Psoas muscle (tissue), 8 donors: ENCODE measurements around the gene LDAH. TPM values are rescaled to one million over a fixed set of nuclear protein-coding genes. Genes with fewer than 3 reads are reported as not detected.

Source experiments
- ATAC-seq, 4 donors: fragments of 200-7000 bp; cut with Tn5 transposase; one replicate each; pipeline ENCODE4 v1.9.1; 2020; ENCODE audit warnings: moderate library complexity in 3 of 4, mild to moderate bottlenecking in 2 of 4
- DNase-seq, 2 donors: peaks; one replicate each; pipeline ENCODE4 v3.0.0-alpha.2; 2020
- H3K27ac ChIP-seq: fragments of 200-600 bp; one replicate; pipeline ENCODE4 v1.8.0; 2022
- H3K27me3 ChIP-seq, 3 donors: fragments of 200-600 bp in 1 of 3; one replicate each; pipeline versions ENCODE4 v1.6.1 to v1.8.0; 2013 to 2022; ENCODE audit warnings: low read length in 2 of 3, mild to moderate bottlenecking in 2 of 3, moderate library complexity in 1 of 3; ENCODE audit not compliant: insufficient read depth in 3 of 3
- H3K36me3 ChIP-seq, 2 donors: fragments of 200-600 bp in 1 of 2; one replicate each; pipeline versions ENCODE4 v1.6.1 to v1.8.0; 2013 to 2022; ENCODE audit warnings: low read depth in 1 of 2, mild to moderate bottlenecking in 1 of 2, moderate library complexity in 1 of 2; ENCODE audit not compliant: insufficient read depth in 1 of 2
- H3K4me1 ChIP-seq: fragments of 200-600 bp; one replicate; pipeline ENCODE4 v1.8.0; 2022
- H3K4me3 ChIP-seq: fragments of 200-600 bp; one replicate; pipeline ENCODE4 v1.8.0; 2022; ENCODE audit warnings: mild to moderate bottlenecking
- H3K9me3 ChIP-seq: fragments of 200-600 bp; one replicate; pipeline ENCODE4 v1.8.0; 2022
- WGBS, 3 donors: extraction: QIAGEN DNeasy Blood & Tissue Kit; methylation state at CpG; one replicate each; pipeline versions ENCODE4 v1.1.6 to v1.1.7; 2013; 5-methylcytosine and 5-hydroxymethylcytosine counted together
- intact Hi-C, 2 donors: fragments of 100-400 bp; cut with DNase I; formaldehyde crosslinking; loops; one replicate each; pipeline versions ENCODE4 v1.11.0 to v1.14.2; 2022
- polyA plus RNA-seq, 3 donors: library from polyadenylated mRNA; stranded (reverse); fragments of 200-250 nt; gene quantifications; one replicate each; pipeline ENCODE4 v1.2.3, GENCODE V29; 2013
- total RNA-seq, 4 donors: library from RNA; stranded (reverse); fragmentation: NEBNext Ultra II Directional in 2 of 4; extraction: Animal tissue kit (Norgen Biotek cat#: 25700) in 2 of 4; gene quantifications; one replicate each; pipeline versions ENCODE4 v1.2.1 to v1.2.4, GENCODE V29; 2021 to 2023
- TF ChIP-seq, protein P1 (sequence below): fragments of 200-600 bp; IDR thresholded peaks from one replicate; pipeline ENCODE4 v1.8.0; 2022; ENCODE audit warnings: antibody characterized with exemption
- donor health status: healthy with polysubstance abuse.
- donor health status: DM: no; HTN: no; CAD: no; lungs with moderate emphysema.
- donor health status: Bipolar disorder and iron deficiency.
- donor health status: healthy.
- donor health status: DM: yes; HTN: yes; CAD: no.
- donor health status: DM: no; HTN: no; CAD: no.
- donor health status: DM: no; HTN: no; CAD: no.
- donor health status: DM: yes; HTN: yes; CAD: no.

Gene LDAH
- total and polyA plus RNA-seq, 7 donors, result 0.56 to 1.9 (median 1.6) TPM

DNA sequence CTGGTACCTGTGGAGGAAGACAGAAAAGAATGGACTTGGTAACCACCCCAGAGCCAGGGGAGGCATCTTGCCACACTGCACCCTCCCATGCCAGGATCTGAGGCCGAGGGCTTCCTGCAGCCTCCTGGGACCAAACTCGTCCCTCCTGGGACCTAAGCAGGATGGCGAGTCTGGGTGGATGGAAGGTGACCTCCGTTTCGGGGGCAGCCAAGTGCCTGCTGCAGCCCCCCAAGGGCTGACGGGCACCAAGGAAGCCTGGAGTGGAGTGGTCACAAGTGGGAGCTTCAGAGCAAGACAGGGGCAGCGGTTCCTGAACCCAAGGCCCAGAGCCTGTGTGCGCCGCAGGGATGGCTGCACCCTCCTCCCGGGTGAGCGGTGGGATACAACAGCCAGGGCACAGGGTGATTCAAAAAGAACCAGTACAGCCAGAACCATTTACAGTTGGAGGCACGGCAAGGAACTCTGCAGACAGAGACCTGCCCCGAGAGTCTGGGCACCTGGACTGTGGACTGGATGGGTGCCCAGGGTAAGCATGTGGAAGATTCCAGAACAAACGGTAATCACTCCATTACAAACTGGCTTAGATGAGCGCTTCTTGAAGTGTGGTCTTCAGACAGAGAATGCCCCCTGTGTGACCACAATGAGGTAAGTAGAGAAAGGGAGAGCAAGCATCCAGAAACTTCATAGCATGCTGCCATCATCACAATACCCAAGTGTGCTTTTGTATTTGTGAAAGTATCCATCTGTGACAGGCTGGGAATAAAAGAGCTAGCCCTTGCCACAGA is 184.1 kb downstream of the LDAH start:
- Histone ChIP-seq H3K27ac (no peak overlapping the region), H3K9me3 (no peaks in the 10 kb centered on the region), H3K27me3 (no peaks in the 10 kb centered on the region), H3K4me1 (peaks cover 20% of the 10 kb centered on the region), H3K4me3 (no peak overlapping the region), H3K36me3 (peaks cover 0 to 52% of the 10 kb centered on the region in 2 donors)
- no peak for ATAC-seq
- DNase-seq, result peak in 1 of 2 donors; percentile 46
- TF ChIP-seq, protein P1, sequence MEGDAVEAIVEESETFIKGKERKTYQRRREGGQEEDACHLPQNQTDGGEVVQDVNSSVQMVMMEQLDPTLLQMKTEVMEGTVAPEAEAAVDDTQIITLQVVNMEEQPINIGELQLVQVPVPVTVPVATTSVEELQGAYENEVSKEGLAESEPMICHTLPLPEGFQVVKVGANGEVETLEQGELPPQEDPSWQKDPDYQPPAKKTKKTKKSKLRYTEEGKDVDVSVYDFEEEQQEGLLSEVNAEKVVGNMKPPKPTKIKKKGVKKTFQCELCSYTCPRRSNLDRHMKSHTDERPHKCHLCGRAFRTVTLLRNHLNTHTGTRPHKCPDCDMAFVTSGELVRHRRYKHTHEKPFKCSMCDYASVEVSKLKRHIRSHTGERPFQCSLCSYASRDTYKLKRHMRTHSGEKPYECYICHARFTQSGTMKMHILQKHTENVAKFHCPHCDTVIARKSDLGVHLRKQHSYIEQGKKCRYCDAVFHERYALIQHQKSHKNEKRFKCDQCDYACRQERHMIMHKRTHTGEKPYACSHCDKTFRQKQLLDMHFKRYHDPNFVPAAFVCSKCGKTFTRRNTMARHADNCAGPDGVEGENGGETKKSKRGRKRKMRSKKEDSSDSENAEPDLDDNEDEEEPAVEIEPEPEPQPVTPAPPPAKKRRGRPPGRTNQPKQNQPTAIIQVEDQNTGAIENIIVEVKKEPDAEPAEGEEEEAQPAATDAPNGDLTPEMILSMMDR, result no peak
- intact Hi-C loops, result no loop called here
- 88 to 92% (median 90%) methylated on average over 15 of the region's 15 CpGs for WGBS, 3 donors

DNA sequence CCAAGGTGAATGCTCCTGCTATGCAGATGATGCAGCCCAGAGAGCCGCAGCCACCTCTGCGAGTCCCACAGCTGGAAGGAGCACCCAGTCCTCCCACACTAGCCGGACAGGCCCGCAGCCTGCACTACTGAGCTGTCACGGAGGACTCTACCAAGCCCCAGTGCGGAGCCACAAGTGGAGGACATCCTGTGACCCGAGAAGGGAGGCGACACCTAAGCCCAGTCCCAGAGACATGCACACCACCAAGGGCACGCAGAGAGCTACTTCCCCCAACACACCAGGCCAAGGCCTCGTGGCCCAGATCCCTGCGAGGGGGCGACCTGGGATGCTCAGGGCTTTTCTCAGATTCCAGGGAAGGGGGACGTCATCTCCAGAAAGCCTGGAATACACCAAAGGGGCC is 184.9 kb downstream of the LDAH start:
- no peaks in the 10 kb centered on the region for H3K27me3 ChIP-seq
- TF ChIP-seq, protein P1, result no peak
- no peak overlapping the region for H3K27ac ChIP-seq
- H3K4me3 ChIP-seq, result no peak overlapping the region
- intact Hi-C loops, result no loop called here
- DNase-seq (peak in 1 of 2 donors; percentile 49), ATAC-seq (no peak)
- no peaks in the 10 kb centered on the region for H3K9me3 ChIP-seq
- WGBS, 3 donors, result 93 to 96% (median 94%) methylated on average over 13 of the region's 13 CpGs
- H3K36me3 ChIP-seq, result peaks cover 0 to 47% of the 10 kb centered on the region in 2 donors
- peaks cover 23% of the 10 kb centered on the region for H3K4me1 ChIP-seq

DNA sequence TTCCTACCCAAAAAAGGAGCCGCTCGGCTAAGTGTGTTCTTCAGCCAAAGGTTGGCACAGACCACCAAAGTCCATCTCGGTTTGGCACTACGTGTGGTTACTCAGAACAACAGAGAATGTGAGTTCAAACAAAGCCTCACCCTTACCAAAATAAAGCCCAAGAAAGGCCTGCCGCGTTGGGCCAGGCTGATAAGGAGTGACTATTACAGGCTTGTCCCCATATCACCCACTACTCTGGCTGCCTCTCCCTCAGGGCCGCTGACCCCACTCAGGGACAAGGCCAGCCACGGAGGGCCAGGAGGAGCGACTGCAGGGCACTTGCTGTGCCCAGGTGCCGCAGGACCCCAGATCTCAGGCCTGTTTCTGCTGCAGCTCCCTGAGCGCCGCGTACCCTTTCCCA is 185.8 kb downstream of the LDAH start:
- Histone ChIP-seq H3K4me3 (no peak overlapping the region), H3K36me3 (peaks cover 0 to 47% of the 10 kb centered on the region in 2 donors), H3K27ac (peak overlapping the region; percentile 28)

DNA sequence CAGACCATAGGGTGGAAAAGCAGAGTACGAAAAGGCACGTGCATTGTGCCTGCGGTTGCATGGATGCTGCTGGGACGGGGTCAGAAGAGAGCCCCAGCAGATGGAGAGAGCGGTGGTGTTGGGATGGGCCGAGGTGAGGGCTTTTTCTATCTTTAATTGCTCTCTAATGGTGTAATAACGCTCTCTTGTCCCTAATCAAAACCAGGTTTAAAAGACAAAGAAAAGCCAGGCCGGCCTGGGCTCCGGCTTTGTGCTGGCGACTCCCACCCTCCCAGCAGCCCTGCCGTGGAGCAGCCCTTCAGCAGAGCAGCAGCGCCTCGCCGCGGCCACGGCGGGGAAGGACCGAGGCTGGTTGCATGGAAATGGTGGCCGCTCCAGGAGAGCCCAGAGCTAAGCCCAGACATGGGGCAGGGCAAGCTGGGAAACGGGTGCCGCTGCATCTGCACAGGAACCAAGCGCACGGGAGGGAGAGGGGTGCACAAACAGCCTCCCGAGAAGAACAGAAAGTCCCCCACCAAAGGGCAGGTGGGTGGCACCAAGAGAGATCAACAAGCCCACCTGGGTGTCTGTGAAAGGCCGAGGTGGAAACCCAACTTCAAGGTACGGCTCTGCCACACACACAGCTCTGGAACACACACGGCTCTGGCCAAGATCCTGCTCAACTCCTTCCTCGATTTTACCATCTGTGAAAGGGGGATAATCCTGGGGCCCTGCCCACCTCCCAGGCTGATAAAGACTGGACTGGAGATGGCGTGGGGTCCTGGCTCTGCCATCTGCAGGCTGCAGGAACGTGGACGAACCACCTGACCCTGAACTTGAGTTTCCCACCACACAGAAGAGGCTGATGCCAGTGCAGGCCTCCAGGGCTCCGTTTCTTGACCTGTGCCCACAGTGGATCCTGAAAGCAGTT is 187.0 kb downstream of the LDAH start:
- intact Hi-C loops, result loop anchor here (1.0 to 2.0 kb wide), 2 partner anchors 193 to 195 kb away; no protein-coding TSS in a partner anchor
- ATAC-seq, result peak; percentile 89 to 98 (median 93)
- H3K27ac ChIP-seq, result no peak overlapping the region

More for the DNA sequence above, 185.8 kb downstream of the LDAH start:
- 55 to 69% (median 59%) methylated on average over 13 of the region's 13 CpGs for WGBS, 3 donors
- Histone ChIP-seq H3K9me3 (no peaks in the 10 kb centered on the region), H3K27me3 (no peaks in the 10 kb centered on the region), H3K4me1 (peaks cover 22% of the 10 kb centered on the region)
- intact Hi-C loops, result no loop called here
- DNase-seq, result peak in 1 of 2 donors; percentile 31
- TF ChIP-seq, protein P1, result no peak
- no peak for ATAC-seq

More for the DNA sequence above, 187.0 kb downstream of the LDAH start:
- DNase-seq, result peak; percentile 87 to 92
- Histone ChIP-seq H3K27me3 (no peaks in the 10 kb centered on the region), H3K4me1 (peaks cover 20% of the 10 kb centered on the region), H3K9me3 (no peaks in the 10 kb centered on the region), H3K4me3 (no peak overlapping the region), H3K36me3 (peaks cover 0 to 40% of the 10 kb centered on the region in 2 donors)
- 33 to 39% (median 37%) methylated on average over 32 of the region's 32 CpGs for WGBS, 3 donors
- TF ChIP-seq, protein P1, result peak; percentile 98
